Measurements from ENCODE around the gene FHOD1.

- no peak for TF ChIP-seq GATA3 (IDR thresholded peaks at IDR 0.05; ENCODE audit: low read depth, low read length)
- TF ChIP-seq GATA2 (IDR thresholded peaks at IDR 0.05; ENCODE audit: low read depth, low read length): no peak
Observed at GRCh38 chr16:67191995-67192681, 55.1 kb downstream of the FHOD1 start, which contains the start of gene E2F4.

Measured in SH-SY5Y (cell line).